Activated CD8-positive, alpha-beta memory T cell treated with anti-CD3 and anti-CD28 coated beads for 48 hours (primary cell): ENCODE measurements around the gene ANO6.
"Not testable (repeated sequence)": the region's sequence is repeated elsewhere in the genome, so short reads cannot be mapped to it uniquely, and the experiment has no call there.

Source experiments
- DNase-seq, 3 experiments: peaks; one replicate each; pipeline ENCODE4 v3.0.0-alpha.2; 2020; ENCODE audit warnings: low read depth in 2 of 3, low spot score in 2 of 3

ANO6 gene

DNA sequence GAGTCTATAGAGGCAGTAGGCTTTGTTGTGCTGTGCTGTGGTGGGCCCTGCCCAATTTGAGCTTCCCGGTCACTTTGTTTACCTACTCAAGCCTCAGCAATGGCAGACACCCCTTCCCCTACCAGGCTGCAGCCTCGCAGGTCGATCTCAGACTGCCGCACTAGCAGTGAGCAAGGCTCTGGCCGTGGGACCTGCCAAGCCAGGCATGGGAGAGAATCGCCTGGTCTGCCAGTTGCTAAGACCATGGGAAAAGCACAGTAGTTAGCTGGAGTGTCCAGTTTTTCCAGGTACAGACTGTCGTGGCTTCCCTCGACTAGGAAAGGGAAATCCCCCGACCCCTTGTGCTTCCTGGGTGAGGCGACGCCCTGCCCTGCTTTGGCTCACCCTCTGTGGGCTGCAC is 26.3 kb downstream of the ANO6 start:
- DNase-seq: no peak

GRCh38 chr12:45243963-45244362 is 28.1 kb downstream of the ANO6 start:
- no peak for DNase-seq

GRCh38 chr12:45244561-45245343 is 28.9 kb downstream of the ANO6 start:
- no peak for DNase-seq

DNA sequence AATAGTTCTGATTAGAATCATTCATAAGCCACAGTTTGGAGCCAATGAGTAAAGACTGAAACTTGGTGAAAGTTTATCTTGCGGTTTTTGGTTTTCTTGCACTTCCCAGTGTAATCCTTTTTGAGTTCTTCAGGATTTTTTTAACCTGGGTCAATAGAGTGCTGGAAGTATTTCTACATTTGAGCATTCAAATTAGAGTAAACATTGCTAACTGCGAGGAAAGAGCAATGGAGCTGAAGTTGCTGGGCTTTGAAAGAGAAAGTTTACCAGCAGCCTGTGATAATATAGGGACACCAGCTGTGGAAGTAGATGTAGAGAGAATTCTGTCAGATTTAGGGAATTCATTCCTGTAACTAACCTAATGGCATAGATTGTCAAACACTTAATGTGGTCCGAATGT is 30.3 kb downstream of the ANO6 start:
- no peak for DNase-seq

DNA sequence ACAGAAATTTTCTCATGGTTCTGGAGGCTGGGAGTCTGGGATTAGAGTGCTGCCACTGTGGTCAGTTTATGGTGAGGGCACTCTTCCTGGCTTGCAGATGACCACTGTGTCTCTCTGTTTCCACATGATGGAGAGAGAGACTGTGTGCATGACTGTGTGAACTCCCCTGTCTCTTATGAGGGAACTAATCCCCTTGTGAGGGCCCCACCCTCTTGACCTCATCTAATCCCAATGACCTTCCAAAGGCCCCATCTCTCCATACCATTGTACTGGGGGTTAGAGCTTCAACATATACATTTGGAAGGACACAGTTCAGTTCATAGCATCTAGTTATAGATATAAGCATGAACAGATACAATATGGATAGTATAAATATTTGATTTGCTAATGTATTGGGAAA is 31.7 kb downstream of the ANO6 start:
- no peak for DNase-seq

DNA sequence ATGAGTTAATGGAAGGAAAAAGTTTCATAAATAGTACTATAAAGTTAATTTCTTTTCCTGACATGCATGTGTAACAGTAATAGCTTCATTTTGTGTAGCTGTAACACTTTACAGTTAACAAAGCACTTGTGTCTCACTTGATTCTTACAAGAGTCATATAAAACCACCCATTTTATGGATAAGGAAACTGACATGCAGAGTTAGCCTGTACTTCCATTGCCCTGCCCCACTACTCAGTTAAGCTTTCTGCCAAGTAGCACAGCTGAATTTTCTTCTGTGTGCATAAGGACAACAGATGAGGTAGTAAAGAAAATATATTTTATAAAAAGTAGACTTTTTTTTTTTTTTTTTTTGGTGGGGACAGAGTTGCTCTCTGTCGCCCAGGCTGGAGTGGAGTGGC is 32.2 kb downstream of the ANO6 start:
- DNase-seq: no peak

DNA sequence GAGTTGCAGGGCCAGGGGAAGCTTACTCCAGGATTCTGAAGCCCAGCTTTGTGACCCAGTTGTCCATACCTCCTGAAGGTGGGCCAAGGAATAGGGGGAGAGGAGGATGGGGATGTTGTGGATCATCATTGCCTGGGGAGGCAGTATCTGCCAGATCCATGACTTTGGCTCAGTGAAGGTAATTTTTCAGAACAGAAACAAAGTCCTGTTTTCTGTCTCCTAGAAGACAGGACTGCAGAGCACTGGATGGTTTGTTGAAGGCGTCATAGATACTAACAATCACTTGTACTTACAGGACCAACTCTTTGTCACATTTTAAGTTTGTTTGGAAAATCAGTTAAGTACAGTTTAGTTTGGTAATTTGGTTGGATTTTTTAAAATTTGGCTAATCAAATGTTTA is 38.4 kb downstream of the ANO6 start:
- no peak for DNase-seq

DNA sequence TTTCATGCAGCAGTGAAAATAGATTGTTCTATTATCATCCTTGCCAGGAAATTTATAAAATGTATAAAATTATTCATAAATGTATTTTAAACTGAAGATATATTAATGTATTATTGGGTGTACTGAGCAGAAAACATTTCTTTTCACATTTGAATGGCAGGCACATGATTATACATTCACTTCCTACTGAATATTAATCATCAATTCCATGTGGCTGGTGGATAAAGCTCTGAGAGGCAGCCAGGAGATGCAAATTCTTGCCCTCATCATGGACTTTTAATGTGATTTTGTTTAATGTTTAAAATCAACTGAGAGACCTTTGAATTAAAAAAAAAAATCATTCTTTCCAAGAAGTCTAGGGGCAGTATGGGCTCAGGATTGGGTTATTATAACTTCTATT is 40.8 kb downstream of the ANO6 start:
- DNase-seq: no peak

DNA sequence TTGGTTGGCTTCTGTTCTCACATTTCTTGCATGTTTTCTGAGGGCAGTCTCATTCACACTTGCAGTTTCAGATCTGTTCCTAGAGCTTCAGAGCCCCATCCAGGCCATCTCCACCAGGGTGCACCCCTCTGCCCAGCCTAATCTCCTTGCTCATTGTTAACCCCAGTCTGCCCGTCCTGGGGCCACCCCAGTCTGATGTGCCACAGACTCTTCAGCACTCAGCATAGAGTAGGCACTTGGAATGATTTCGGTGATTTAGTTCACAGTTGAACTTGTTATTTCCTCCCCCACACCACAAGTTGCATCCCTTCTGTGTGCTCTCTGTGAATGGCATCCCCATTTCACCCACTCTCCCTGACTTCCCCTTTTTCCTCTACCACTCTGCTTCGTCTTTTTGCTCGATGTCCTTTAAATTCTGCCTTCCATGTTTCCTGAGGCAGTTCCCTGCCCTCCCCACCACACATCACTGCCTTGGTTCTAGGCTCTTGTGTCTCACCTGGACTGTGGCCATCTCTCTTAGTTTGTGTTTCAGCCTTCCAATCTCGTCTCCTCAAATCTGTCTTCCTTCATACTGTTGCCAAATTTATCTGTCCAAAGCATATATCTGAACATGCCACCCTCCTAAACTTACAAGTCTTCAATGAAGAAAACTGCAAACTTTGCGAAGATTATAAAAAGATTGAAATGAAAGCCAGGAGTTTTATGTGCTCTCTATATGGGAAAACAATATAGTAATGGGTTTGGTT is 41.5 kb downstream of the ANO6 start:
- DNase-seq: no peak

- no peak for DNase-seq
Observed at GRCh38 chr12:45259675-45260074, 43.8 kb downstream of the ANO6 start.

- DNase-seq: no peak
Observed at GRCh38 chr12:45260104-45260815, 44.4 kb downstream of the ANO6 start.

GRCh38 chr12:45260854-45261253 is 45.0 kb downstream of the ANO6 start:
- DNase-seq: no peak

DNA sequence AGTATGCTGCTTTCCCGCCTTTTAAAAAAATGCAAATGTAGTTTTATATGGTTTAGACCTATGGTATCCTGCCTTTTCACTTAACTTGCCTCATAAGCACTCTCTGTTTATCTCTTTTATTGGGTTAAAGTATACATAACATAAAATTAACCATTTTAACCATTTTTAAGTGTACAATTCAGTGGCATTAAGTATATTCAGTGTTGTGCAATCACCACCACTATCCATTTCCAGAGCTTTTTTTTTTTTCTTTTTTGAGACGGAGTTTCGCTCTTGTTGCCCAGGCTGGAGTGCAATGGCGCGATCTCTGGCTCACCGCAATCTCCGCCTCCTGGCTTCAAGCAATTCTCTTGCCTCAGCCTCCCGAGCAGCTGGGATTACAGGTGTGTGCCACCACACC is 46.3 kb downstream of the ANO6 start:
- DNase-seq: not testable (repeated sequence)

DNA sequence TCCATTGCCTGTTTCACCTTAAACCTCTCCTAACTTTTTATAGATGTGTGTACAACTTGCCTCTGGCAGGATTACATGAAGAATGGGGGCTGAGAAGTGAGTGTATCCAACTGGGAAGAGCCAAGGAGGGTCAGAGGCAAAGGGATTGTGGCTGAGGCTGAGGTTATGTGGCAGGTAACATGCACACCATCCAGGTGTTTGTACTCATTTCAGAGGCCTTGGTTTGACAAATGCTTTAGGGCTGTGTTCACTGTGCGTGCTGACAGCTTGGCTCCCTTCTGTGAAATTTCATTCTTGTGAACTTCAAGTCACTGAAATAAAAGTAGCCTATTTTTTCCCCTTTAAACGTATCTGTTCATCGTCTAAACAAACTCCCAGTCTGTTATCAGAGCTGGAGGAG is 47.7 kb downstream of the ANO6 start:
- DNase-seq: no peak

GRCh38 chr12:45268672-45269411 is 52.9 kb downstream of the ANO6 start:
- no peak for DNase-seq

GRCh38 chr12:45269412-45269751 is 53.5 kb downstream of the ANO6 start:
- DNase-seq: no peak

DNA sequence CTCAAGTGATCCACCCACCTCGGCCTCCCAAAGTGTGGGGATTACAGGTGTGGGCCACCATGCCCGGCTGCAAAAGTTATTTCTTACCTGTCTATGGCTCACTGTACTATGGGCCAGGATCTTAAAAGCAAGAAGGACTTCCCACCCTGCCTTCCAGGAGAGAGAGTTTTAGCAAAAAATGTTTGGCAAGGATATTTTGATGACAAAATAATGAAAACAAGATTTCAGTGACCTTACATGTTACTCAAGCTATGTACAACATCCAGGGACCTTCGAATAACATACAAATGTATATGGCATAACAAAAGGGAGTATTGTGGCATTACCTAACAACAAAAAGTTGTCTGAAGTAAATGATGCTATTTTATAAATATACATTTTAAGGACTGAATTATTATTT is 55.1 kb downstream of the ANO6 start:
- DNase-seq: no peak

DNA sequence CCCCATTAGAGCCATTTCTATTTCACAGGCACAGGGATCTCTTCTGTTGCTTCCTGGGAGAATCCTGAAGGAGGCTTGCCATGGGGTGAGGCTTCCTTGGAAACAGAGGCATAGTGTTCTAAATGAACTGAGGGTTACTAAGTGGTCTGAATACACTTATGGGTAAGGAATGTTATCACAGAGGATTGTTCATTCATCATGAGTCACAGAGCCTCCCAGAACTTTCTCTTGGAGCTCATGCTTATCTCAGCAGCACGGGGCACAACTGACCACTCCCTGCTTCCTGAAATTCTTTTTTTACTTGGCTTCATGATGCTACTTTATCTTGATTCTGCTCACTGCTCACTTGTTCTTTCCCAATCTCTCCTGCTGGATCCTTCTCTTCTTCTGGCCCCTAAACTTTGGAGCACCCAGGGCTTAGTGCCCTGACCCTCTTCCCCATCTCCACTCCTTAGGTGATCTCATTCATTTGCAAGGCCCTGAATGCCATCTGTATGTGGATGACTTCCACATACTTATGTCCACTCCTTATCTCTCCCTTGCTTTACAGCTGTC is 57.9 kb downstream of the ANO6 start:
- no peak for DNase-seq

DNA sequence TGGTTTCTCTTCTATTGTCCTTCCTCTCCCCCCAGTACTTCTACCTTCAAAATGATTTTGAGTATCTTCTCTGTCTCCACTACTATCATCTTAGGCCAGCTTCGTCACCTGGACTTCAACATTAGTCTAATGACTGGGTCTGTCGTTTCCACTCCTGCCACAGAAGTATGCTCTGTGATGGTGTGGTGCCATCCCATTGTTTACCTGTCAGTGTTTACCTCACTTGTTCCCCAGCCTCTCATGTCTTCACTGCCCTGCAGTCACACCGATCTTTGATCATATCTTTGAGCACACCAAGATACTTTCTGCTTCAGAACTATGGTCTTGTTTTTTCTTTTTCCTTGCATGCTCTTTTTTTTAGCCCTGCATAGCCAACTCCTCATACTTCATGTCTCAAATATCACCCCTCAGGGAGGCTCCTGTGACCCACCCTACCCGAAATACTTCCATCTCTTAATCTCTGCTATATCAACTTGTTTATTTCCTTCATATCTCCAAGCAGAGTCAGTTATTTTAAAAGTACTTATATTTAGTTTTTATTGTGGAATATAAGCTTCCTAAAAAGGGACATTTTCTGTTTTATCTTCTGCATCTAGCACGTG is 60.4 kb downstream of the ANO6 start:
- no peak for DNase-seq

DNA sequence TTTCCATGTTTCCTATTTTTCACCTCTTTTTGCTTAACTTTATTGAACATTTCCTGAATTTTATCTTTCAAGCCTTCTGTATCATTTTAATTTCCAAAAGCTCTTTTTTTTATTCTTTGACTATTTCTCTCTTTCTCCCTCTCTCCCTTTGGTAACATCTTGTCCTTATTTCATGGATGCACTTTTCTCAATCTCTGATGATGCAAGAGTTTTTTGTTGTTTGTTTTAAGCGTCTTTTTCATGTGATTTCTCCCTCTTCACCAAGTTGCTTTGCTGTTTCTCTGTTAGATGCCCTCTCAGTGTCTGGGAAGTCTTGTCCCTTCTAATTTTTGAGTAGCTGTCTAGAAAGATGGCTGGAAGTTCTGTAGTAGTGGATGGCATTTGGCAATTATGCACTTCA is 62.6 kb downstream of the ANO6 start:
- DNase-seq: no peak
